GM12865 (cell line): Measurements from ENCODE around the gene MSRB2.

Experiments
- DNase-seq: peaks from one replicate; pipeline ENCODE4 v3.0.0; 2010; ENCODE audit warnings: low read depth
- H3K4me3 ChIP-seq: 2 replicates; pipeline ENCODE4 v1.5.1; 2011; ENCODE audit warnings: mild to moderate bottlenecking, low read depth, low read length, control low read depth
- TF ChIP-seq, protein P1 (sequence below): IDR thresholded peaks from 2 replicates; pipeline ENCODE4 v1.5.1; 2011; ENCODE audit warnings: low read length, control low read depth, low read depth, inconsistent platforms; ENCODE audit not compliant: insufficient read depth; ENCODE audit errors: missing control alignments

The MSRB2 gene

DNA sequence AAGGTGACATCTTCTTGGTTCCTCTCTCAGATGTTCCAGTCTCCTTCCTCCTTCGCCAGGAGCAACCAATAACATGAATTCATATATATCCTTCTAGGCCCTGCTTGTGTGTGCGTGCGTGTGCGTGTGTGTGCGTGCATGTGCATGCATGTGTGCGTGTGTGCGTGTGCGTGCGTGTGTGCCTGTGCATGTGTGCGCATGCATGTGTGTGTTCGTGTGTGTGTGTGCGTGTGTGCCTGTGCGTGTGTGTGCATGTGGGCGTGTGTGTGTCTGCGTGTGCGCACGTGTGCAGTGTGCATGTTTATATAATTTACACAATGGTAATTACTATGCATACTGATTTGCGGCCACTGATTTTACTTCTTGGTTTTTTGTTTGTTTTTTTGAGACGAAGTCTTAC is 52.8 kb downstream of the MSRB2 start:
- no peak overlapping the region for H3K4me3 ChIP-seq
- DNase-seq, result no peak
- TF ChIP-seq, protein P1, sequence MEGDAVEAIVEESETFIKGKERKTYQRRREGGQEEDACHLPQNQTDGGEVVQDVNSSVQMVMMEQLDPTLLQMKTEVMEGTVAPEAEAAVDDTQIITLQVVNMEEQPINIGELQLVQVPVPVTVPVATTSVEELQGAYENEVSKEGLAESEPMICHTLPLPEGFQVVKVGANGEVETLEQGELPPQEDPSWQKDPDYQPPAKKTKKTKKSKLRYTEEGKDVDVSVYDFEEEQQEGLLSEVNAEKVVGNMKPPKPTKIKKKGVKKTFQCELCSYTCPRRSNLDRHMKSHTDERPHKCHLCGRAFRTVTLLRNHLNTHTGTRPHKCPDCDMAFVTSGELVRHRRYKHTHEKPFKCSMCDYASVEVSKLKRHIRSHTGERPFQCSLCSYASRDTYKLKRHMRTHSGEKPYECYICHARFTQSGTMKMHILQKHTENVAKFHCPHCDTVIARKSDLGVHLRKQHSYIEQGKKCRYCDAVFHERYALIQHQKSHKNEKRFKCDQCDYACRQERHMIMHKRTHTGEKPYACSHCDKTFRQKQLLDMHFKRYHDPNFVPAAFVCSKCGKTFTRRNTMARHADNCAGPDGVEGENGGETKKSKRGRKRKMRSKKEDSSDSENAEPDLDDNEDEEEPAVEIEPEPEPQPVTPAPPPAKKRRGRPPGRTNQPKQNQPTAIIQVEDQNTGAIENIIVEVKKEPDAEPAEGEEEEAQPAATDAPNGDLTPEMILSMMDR, result no peak

DNA sequence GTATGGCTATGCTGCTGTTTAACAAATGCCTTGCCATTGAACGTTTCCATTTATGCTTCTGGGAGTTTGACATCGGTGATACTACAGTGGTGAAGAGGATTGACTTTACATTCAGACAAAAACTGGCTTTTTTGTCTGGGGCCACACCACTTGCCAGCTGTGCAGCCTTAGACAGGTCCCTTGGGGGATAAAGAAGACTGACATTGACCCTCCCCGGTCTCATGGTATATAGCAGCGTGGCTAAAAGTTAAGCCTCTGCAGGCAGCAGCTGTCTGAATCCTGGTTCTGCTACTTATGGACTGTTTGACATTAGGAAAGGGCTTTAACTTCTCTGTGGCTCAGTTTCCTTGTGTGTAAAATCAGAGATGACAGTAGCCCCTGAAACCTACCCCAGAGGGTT is 54.7 kb downstream of the MSRB2 start:
- TF ChIP-seq, protein P1, result no peak
- H3K4me3 ChIP-seq, result no peak overlapping the region
- no peak for DNase-seq

DNA sequence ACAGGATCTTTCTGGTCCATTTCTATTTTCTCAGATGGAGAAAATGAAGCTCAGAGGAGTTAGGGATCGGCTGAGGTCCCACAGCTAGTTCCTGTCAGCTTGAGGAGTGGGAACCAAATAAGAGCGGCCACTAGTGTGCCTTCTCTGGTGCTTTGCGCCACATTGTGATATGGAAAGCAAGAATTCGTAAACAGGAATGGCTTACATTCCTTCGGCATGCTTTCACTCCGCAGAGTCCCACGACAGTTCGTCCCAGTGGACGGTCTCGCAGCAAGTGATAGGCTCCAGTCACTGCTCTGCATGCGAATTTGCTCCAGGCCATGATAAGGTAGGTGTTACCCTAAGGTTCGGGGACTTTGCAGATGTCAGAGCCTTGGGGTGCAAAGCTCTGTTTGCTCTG is 55.2 kb downstream of the MSRB2 start:
- DNase-seq, result no peak
- no peak overlapping the region for H3K4me3 ChIP-seq
- TF ChIP-seq, protein P1, result no peak

DNA sequence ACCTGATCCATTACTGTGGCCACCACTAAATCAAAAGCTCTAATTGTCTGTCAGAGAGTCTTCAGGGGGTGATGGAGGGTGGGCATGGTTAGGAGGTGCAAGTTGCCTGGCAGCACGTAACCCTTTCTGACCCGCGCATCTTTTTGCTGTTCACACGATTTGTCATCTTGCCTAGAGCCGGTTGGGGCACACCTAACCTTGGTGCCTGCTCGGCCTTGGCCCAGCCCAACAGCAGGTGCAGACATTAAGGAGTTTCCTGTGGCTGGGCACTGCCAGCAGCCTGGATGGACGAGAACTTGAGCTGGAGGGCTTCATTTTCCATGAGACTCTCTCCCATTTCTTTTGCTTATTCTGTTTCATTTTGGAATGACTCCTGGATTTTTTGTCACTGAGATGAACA is 55.7 kb downstream of the MSRB2 start:
- DNase-seq, result no peak
- H3K4me3 ChIP-seq, result no peak overlapping the region
- TF ChIP-seq, protein P1, result no peak

DNA sequence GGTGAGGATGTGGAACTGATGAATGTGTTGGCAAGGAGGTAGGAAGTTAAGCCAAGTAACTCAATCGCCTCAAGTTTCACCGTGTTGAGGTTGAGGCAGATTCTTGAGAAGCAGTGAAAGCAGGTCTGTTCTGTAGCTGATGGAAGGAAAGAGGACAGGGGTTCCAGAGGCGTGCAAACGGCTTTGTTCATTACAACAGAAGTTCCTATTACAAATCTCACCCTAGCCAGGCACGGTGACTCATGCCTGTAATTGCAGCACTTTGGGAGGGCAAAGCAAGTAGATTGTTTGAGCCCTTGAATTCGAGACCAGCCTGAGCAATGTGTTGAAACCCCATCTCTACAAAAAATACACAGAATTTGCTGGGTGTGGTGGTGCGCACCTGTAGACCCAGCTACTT is 59.8 kb downstream of the MSRB2 start:
- DNase-seq, result no peak
- TF ChIP-seq, protein P1, result no peak
- H3K4me3 ChIP-seq, result no peak overlapping the region

DNA sequence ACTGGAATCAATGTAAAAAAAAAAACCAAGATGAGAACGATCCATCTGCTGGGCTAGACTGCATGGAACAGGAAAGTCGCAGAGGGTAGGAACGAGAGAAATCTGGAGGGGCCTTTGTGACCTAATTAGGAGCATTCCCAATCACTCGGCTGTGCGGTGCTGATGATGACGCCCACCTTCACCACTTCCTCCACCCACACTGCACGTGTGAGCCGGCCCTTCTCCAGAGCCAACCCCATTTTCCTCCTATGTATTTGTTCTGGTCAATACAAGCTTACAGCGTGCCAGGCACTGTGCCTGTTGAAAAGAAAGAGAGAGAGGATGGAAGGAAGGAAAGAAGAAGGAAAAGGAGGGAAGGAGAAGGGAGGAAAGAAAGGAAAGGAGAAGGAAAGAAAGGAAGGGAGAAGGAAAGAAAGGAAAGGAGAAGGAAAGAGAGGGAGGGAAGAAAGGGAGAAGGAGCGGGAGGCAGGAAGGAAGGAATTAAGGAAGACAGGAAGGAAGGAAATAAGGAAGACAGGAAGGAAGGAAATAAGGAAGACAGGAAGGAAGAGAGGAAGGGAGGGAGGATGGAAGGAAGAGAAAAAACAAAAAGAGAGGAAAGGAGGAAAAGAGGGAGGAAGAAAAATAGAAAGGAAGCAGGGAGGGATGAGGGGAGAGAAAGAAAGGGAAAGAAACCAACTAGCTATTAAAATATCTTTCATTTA is 61.2 kb downstream of the MSRB2 start:
- no peak for DNase-seq
- H3K4me3 ChIP-seq, result no peak overlapping the region
- TF ChIP-seq, protein P1, result no peak

DNA sequence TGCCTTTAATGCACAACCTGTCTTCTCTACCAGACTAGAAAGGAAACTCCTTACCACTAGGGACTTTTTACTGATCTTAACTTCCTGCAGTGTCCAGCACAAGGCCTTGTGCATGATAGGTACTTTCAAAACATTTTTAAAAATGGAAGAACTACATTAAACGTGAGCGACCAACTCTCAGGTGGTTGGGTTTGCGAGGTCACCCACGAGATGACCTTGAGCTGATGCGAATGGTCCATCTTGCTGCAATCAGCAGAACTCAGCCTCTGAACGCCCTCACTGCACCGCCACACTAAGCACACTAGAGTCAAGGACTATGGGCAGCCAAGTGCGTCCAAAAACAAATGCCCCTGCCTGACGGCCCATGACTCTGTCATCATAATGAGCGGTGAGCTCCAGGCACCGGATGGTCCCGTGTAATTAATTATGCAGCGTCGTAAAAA is 61.9 kb downstream of the MSRB2 start:
- peak; percentile 69 for DNase-seq
- H3K4me3 ChIP-seq, result no peak overlapping the region
- TF ChIP-seq, protein P1, result no peak
